ENCODE measurements around the gene TFDP2. TPM values are rescaled to one million over a fixed set of nuclear protein-coding genes. Genes with fewer than 3 reads are reported as not detected.

TFDP2 gene
- total RNA-seq, 2 donors from 2014 or later = 62.7 to 76.4 TPM

- Histone ChIP-seq H3K4me1 (ENCODE audit: control insufficient read depth, insufficient read depth, low read length) (no peaks in the 10 kb centered on the region), H3K27ac (ENCODE audit: low read depth, low read length) (no peak overlapping the region), H3K9ac (ENCODE audit: extremely low read depth, low read length, poor library complexity, severe bottlenecking) (no peak overlapping the region), H3K27me3 (ENCODE audit: control insufficient read depth, insufficient read depth, low read length, poor library complexity, severe bottlenecking) (peaks cover 4% of the 10 kb centered on the region), H3K36me3 (ENCODE audit: control insufficient read depth, insufficient read depth, low read length) (no peaks in the 10 kb centered on the region), H3K9me3 (ENCODE audit: control insufficient read depth, low read length) (no peaks in the 10 kb centered on the region), H3K4me3 (ENCODE audit: low read length) (no peak overlapping the region)
- TF ChIP-seq CTCF (conservative IDR thresholded peaks at IDR 0.05) = no peak
- Mint-ChIP-seq H3K36me3 (ENCODE audit: low read depth) (no peaks in the 10 kb centered on the region), H3K9me3 (no peaks in the 10 kb centered on the region), H3K4me1 (no peaks in the 10 kb centered on the region), H3K27me3 (ENCODE audit: insufficient read depth) (peaks cover 9% of the 10 kb centered on the region), H3K4me3 (no peak overlapping the region), H3K27ac (no peak overlapping the region)
- DNase-seq = no peak
- 91% methylated on average over 3 of the region's 3 CpGs for WGBS, 2 experiments (ENCODE audit: insufficient coverage in 1 of 2, insufficient read length in 1 of 2)
Observed at GRCh38 chr3:142154186-142154585, 4.8 kb upstream of the TFDP2 start.

- Mint-ChIP-seq H3K4me1 (peaks cover 7% of the 10 kb centered on the region), H3K4me3 (no peak overlapping the region), H3K9me3 (no peaks in the 10 kb centered on the region), H3K36me3 (ENCODE audit: low read depth) (no peaks in the 10 kb centered on the region), H3K27me3 (ENCODE audit: insufficient read depth) (peaks cover 9% of the 10 kb centered on the region), H3K27ac (no peak overlapping the region)
- Histone ChIP-seq H3K36me3 (ENCODE audit: control insufficient read depth, insufficient read depth, low read length) (no peaks in the 10 kb centered on the region), H3K4me1 (ENCODE audit: control insufficient read depth, insufficient read depth, low read length) (no peaks in the 10 kb centered on the region), H3K27ac (ENCODE audit: low read depth, low read length) (no peak overlapping the region), H3K9ac (ENCODE audit: extremely low read depth, low read length, poor library complexity, severe bottlenecking) (no peak overlapping the region), H3K9me3 (ENCODE audit: control insufficient read depth, low read length) (no peaks in the 10 kb centered on the region), H3K4me3 (ENCODE audit: low read length) (no peak overlapping the region), H3K27me3 (ENCODE audit: control insufficient read depth, insufficient read depth, low read length, poor library complexity, severe bottlenecking) (peaks cover 4% of the 10 kb centered on the region)
- DNase-seq = peak; percentile 75
- peak; percentile 72 for TF ChIP-seq CTCF (conservative IDR thresholded peaks at IDR 0.05)
- 37 to 42% methylated on average over 3 of the region's 3 CpGs for WGBS, 2 experiments (ENCODE audit: insufficient coverage in 1 of 2, insufficient read length in 1 of 2)
Observed at GRCh38 chr3:142152384-142152783, 3.0 kb upstream of the TFDP2 start.

GRCh38 chr3:142151828-142152227, 2.5 kb upstream of the TFDP2 start:
- WGBS, 2 experiments (ENCODE audit: insufficient coverage in 1 of 2, insufficient read length in 1 of 2) = 90 to 100% methylated on average over 1 of the region's 1 CpG
- no peak overlapping the region for H3K4me3 Mint-ChIP-seq
- no peaks in the 10 kb centered on the region for H3K4me1 ChIP-seq (ENCODE audit: control insufficient read depth, insufficient read depth, low read length)

More at GRCh38 chr3:142151828-142152227, 2.5 kb upstream of the TFDP2 start:
- DNase-seq = no peak
- H3K27me3 ChIP-seq (ENCODE audit: control insufficient read depth, insufficient read depth, low read length, poor library complexity, severe bottlenecking) = peaks cover 4% of the 10 kb centered on the region
- Mint-ChIP-seq H3K27ac (no peak overlapping the region), H3K27me3 (ENCODE audit: insufficient read depth) (peaks cover 9% of the 10 kb centered on the region), H3K4me1 (peaks cover 7% of the 10 kb centered on the region), H3K9me3 (no peaks in the 10 kb centered on the region), H3K36me3 (ENCODE audit: low read depth) (no peaks in the 10 kb centered on the region)
- H3K36me3 ChIP-seq (ENCODE audit: control insufficient read depth, insufficient read depth, low read length) = no peaks in the 10 kb centered on the region
- H3K9ac ChIP-seq (ENCODE audit: extremely low read depth, low read length, poor library complexity, severe bottlenecking) = no peak overlapping the region
- no peak overlapping the region for H3K27ac ChIP-seq (ENCODE audit: low read depth, low read length)
- no peak overlapping the region for H3K4me3 ChIP-seq (ENCODE audit: low read length)
- no peak for TF ChIP-seq CTCF (conservative IDR thresholded peaks at IDR 0.05)
- no peaks in the 10 kb centered on the region for H3K9me3 ChIP-seq (ENCODE audit: control insufficient read depth, low read length)

All from endodermal cell (in vitro differentiated cells).